ENCODE data around the gene PDZK1IP1.
"Not testable (repeated sequence)": the region's sequence is repeated elsewhere in the genome, so short reads cannot be mapped to it uniquely, and the experiment has no call there.

PDZK1IP1 gene

DNA sequence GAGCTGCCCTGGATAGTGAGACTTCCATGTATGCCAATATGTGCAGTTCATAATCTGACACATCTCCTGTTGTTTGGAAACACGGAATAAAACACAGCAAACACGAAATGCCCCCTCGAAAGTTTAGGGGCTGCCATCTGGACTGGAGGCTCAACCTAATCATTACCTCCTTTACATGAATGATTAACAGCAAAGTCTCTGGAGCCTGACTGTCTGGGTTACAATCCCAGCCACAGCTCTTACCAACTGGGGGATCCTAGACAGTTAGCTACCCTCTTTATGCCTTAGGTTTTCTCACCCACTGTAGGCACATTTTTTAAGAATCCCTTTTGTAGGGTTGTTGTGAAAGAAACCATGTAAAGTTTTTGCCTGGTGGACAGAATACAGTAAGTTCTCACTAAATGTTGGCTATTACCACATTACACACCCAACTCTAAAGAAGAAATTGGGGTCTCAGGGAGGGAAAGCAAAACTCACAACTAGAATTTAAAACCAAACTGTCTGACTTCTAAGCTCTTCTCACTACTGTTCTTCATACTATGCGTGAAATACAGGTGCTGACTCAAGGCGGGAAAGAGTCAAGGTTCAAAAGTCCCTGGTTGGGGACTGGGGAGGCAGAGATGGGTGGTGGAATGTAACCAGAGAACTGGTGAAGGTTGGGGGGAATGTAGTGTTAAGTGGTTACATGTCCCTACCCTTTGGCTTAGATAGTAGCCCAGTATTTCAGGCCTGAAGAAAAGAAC lies 28.4 kb downstream of the PDZK1IP1 start:
- Mint-ChIP-seq H3K27ac (no peak overlapping the region), H3K36me3 (ENCODE audit: low read depth) (no peaks in the 10 kb centered on the region), H3K27me3 (ENCODE audit: low read depth, poor library complexity) (peaks cover under 1% of the 10 kb centered on the region), H3K4me3 (no peak overlapping the region), H3K4me1 (no peaks in the 10 kb centered on the region), H3K9me3 (peaks cover 26% of the 10 kb centered on the region)
- TF ChIP-seq, protein P1, sequence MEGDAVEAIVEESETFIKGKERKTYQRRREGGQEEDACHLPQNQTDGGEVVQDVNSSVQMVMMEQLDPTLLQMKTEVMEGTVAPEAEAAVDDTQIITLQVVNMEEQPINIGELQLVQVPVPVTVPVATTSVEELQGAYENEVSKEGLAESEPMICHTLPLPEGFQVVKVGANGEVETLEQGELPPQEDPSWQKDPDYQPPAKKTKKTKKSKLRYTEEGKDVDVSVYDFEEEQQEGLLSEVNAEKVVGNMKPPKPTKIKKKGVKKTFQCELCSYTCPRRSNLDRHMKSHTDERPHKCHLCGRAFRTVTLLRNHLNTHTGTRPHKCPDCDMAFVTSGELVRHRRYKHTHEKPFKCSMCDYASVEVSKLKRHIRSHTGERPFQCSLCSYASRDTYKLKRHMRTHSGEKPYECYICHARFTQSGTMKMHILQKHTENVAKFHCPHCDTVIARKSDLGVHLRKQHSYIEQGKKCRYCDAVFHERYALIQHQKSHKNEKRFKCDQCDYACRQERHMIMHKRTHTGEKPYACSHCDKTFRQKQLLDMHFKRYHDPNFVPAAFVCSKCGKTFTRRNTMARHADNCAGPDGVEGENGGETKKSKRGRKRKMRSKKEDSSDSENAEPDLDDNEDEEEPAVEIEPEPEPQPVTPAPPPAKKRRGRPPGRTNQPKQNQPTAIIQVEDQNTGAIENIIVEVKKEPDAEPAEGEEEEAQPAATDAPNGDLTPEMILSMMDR (IDR thresholded peaks at IDR 0.05) = no peak
- no peak for DNase-seq

GRCh38 chr1:47160716-47161115 lies 29.1 kb downstream of the PDZK1IP1 start:
- no peak overlapping the region for H3K4me3 Mint-ChIP-seq
- TF ChIP-seq, protein P1 (IDR thresholded peaks at IDR 0.05) = no peak
- H3K27ac Mint-ChIP-seq = no peak overlapping the region
- H3K36me3 Mint-ChIP-seq (ENCODE audit: low read depth) = no peaks in the 10 kb centered on the region
- H3K27me3 Mint-ChIP-seq (ENCODE audit: low read depth, poor library complexity) = no peaks in the 10 kb centered on the region
- no peak for DNase-seq
- H3K9me3 Mint-ChIP-seq = peaks cover 26% of the 10 kb centered on the region
- no peaks in the 10 kb centered on the region for H3K4me1 Mint-ChIP-seq

DNA sequence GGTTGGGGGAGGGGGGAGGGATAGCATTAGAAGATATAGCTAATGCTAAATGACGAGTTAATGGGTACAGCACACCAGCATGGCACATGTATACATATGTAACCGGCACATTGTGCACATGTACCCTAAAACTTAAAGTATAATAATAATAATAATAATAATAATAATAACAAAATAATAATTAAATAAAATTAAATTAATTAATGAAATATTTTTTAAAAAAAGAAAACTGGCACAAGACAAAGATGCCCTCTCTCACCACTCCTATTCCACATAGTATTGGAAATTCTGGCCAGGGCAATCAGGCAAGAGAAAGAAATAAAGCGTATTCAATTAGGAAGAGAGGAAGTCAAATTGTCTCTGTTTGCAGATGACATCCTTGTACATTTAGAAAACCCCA lies 31.9 kb downstream of the PDZK1IP1 start:
- DNase-seq; H3K27me3 Mint-ChIP-seq (ENCODE audit: low read depth, poor library complexity); H3K27ac Mint-ChIP-seq; H3K4me1 Mint-ChIP-seq; H3K4me3 Mint-ChIP-seq; H3K36me3 Mint-ChIP-seq (ENCODE audit: low read depth): not testable (repeated sequence)
- H3K9me3 Mint-ChIP-seq = peaks cover 32% of the 10 kb centered on the region

- not testable (repeated sequence) for H3K4me1 Mint-ChIP-seq; H3K4me3 Mint-ChIP-seq; H3K27ac Mint-ChIP-seq; H3K27me3 Mint-ChIP-seq (ENCODE audit: low read depth, poor library complexity); H3K36me3 Mint-ChIP-seq (ENCODE audit: low read depth); DNase-seq
- H3K9me3 Mint-ChIP-seq = peaks cover 32% of the 10 kb centered on the region
Observed at GRCh38 chr1:47156457-47156856, 33.4 kb downstream of the PDZK1IP1 start.

DNA sequence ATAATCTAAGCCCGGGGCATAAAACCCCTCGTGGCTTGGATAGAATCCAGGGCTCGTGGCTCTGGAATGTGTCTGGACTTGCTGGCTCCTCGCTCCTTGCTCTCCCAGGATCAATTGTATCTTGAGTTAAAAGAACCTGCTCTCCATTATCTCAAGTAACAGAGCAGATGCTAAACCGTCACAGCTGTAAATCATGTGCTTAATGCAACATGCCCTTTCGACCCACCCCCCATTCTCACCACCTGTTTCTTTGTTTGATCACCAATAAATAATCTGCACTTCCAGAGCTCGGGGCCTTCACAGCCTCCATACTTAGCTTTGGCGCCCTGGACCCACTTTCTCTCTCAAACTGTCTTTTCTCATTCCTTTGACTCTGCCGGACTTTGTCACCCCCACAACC lies 40.7 kb downstream of the PDZK1IP1 start:
- not testable (repeated sequence) for H3K36me3 Mint-ChIP-seq (ENCODE audit: low read depth); H3K9me3 Mint-ChIP-seq; DNase-seq
- peak overlapping the region; percentile 68 for H3K27ac Mint-ChIP-seq
- H3K27me3 Mint-ChIP-seq (ENCODE audit: low read depth, poor library complexity) = peaks cover 22% of the 10 kb centered on the region
- H3K4me3 Mint-ChIP-seq = peak overlapping the region; percentile 4
- H3K4me1 Mint-ChIP-seq = peaks cover 27% of the 10 kb centered on the region

- no peaks in the 10 kb centered on the region for H3K36me3 Mint-ChIP-seq (ENCODE audit: low read depth)
- DNase-seq = no peak
- no peak overlapping the region for H3K4me3 Mint-ChIP-seq
- H3K9me3 Mint-ChIP-seq = no peaks in the 10 kb centered on the region
- peaks cover 22% of the 10 kb centered on the region for H3K27me3 Mint-ChIP-seq (ENCODE audit: low read depth, poor library complexity)
- H3K4me1 Mint-ChIP-seq = peaks cover 27% of the 10 kb centered on the region
- TF ChIP-seq, protein P1 (IDR thresholded peaks at IDR 0.05) = peak; percentile 11
- H3K27ac Mint-ChIP-seq = no peak overlapping the region
Observed at GRCh38 chr1:47147047-47147785, 42.6 kb downstream of the PDZK1IP1 start.

DNA sequence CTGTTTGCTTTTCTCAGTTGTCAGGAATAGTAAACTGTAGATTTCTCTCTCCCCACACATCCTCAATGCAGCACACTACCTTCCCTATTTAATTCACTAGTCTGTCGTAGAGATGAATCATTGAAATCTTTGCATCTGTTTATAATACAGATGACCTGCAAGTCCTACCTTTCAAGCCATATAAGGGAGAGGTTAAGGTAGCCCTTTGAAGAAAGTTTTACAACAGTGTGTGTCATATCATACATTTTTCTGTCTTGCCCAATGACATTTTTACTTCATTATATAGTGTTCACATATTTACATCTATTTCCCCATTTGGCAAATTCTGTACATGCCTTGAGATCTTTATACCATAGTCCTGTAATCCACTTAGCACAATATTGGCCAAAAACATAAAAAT lies 43.3 kb downstream of the PDZK1IP1 start:
- not testable (repeated sequence) for H3K27ac Mint-ChIP-seq; H3K36me3 Mint-ChIP-seq (ENCODE audit: low read depth); DNase-seq; H3K9me3 Mint-ChIP-seq; H3K4me3 Mint-ChIP-seq
- Mint-ChIP-seq H3K4me1 (peaks cover 27% of the 10 kb centered on the region), H3K27me3 (ENCODE audit: low read depth, poor library complexity) (peaks cover 27% of the 10 kb centered on the region)

- TF ChIP-seq, protein P1 (IDR thresholded peaks at IDR 0.05) = peak; percentile 25
- not testable (repeated sequence) for H3K36me3 Mint-ChIP-seq (ENCODE audit: low read depth); H3K27ac Mint-ChIP-seq; DNase-seq; H3K4me3 Mint-ChIP-seq; H3K9me3 Mint-ChIP-seq
- peaks cover 32% of the 10 kb centered on the region for H3K27me3 Mint-ChIP-seq (ENCODE audit: low read depth, poor library complexity)
- H3K4me1 Mint-ChIP-seq = peaks cover 12% of the 10 kb centered on the region
Observed at GRCh38 chr1:47143654-47144053, 46.2 kb downstream of the PDZK1IP1 start.

GRCh38 chr1:47140358-47140757 lies 49.5 kb downstream of the PDZK1IP1 start:
- H3K4me1 Mint-ChIP-seq; H3K9me3 Mint-ChIP-seq; H3K27ac Mint-ChIP-seq; H3K36me3 Mint-ChIP-seq (ENCODE audit: low read depth); DNase-seq; H3K4me3 Mint-ChIP-seq: not testable (repeated sequence)
- peaks cover 19% of the 10 kb centered on the region for H3K27me3 Mint-ChIP-seq (ENCODE audit: low read depth, poor library complexity)

Data from nephron progenitor cell (in vitro differentiated cells).